Erythroblast (primary cell): ENCODE measurements around the gene AKT3.

Experiments used
- GATA1 ChIP-seq: IDR thresholded peaks from 2 replicates; pipeline ENCODE4 v1.6.1; 2011; ENCODE audit warnings: low read depth, mild to moderate bottlenecking, control low read depth, low read length, moderate library complexity
- POLR2A ChIP-seq: IDR thresholded peaks from 2 replicates; pipeline ENCODE4 v1.6.1; 2011; ENCODE audit warnings: mild to moderate bottlenecking, low read length

DNA sequence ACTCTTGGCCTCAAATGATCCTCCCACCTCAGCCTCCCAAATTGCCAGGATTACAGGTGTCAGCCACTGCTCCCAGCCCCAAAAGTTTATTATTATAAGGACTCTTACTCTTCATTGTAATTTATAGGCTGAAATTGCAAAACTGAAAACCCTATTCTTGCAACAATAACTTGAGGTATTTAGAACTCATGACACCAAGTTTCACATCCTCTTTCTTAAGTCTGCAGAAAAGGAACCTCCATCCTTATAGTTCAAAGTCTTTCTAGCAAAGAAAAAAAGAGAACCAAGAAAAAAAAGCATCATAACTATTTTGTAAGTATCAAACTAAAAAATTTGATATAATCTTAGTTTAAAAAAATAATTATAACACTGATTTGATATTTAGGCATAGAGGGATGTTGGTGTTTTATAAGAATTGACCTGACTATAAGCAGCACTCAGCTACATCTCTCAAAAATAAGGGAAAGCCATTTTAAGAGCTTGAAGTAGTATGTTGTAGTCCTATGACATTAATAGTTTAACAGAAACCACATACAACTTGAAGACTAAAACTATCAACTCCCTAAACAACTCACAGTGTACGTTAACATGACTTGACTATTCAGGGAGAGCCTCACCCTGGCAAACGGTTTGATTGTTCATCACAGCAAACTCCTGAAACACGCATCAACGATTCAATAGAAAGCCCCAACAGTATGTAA, 122.4 kb downstream of the AKT3 start:
- TF ChIP-seq POLR2A: no peak
- no peak for TF ChIP-seq GATA1
